Fibroblast of lung (primary cell): ENCODE measurements around the gene ANGPTL8. TPM values are rescaled to one million over a fixed set of nuclear protein-coding genes. Genes with fewer than 3 reads are reported as not detected.

Experiments used
- DNase-seq, 2 donors: peaks; one replicate each; pipeline versions ENCODE4 v3.0.0 to v3.0.0-alpha.2; 2010; ENCODE audit warnings: low read depth in 2 of 2
- H2AFZ ChIP-seq: 2 replicates; pipeline ENCODE4 v1.5.1; 2012; ENCODE audit warnings: low read length, control low read depth, inconsistent platforms
- H3K27ac ChIP-seq: 2 replicates; pipeline ENCODE4 v1.5.1; 2011; ENCODE audit warnings: low read length, control low read depth; ENCODE audit not compliant: insufficient read depth
- H3K27me3 ChIP-seq: 2 replicates; pipeline ENCODE4 v1.5.1; 2011; ENCODE audit warnings: mild to moderate bottlenecking, low read length; ENCODE audit not compliant: control insufficient read depth, insufficient read depth
- H3K36me3 ChIP-seq: 2 replicates; pipeline ENCODE4 v1.5.1; 2011; ENCODE audit warnings: low read length; ENCODE audit not compliant: control insufficient read depth, insufficient read depth
- H3K4me1 ChIP-seq: 2 replicates; pipeline ENCODE4 v1.5.1; 2011; ENCODE audit warnings: low read length; ENCODE audit not compliant: control insufficient read depth, insufficient read depth; ENCODE audit errors: extremely low read depth
- H3K4me2 ChIP-seq: 2 replicates; pipeline ENCODE4 v1.5.1; 2011; ENCODE audit warnings: low read length, control low read depth; ENCODE audit not compliant: insufficient read depth; ENCODE audit errors: extremely low read depth
- H3K4me3 ChIP-seq, 4 experiments: fragments of 200-600 bp in 1 of 4; sonication (generic) in 1 of 4; replicated peaks in 1 of 4; 2 replicates each; pipeline ENCODE4 v1.5.1; 2011 to 2016; ENCODE audit warnings: low read length in 4 of 4, low read depth in 3 of 4, mild to moderate bottlenecking in 3 of 4, control low read depth in 2 of 4, inconsistent platforms in 1 of 4, mixed read lengths in 1 of 4; ENCODE audit not compliant: insufficient read depth in 1 of 4; ENCODE audit errors: control extremely low read depth in 1 of 4
- H3K79me2 ChIP-seq: 2 replicates; pipeline ENCODE4 v1.5.1; 2012; ENCODE audit warnings: mild to moderate bottlenecking, low read length, inconsistent platforms; ENCODE audit not compliant: control insufficient read depth, insufficient read depth
- H3K9ac ChIP-seq: 2 replicates; pipeline ENCODE4 v1.5.1; 2011; ENCODE audit warnings: mild to moderate bottlenecking, low read length, control low read depth; ENCODE audit not compliant: insufficient read depth
- H3K9me3 ChIP-seq: 2 replicates; pipeline ENCODE4 v1.5.1; 2012; ENCODE audit warnings: low read depth, low read length; ENCODE audit not compliant: control insufficient read depth, insufficient read depth
- H4K20me1 ChIP-seq: 2 replicates; pipeline ENCODE4 v1.5.1; 2011; ENCODE audit warnings: low read length; ENCODE audit not compliant: control insufficient read depth, insufficient read depth; ENCODE audit errors: extremely low read depth
- CTCF ChIP-seq, 2 donors: IDR thresholded peaks in 1 of 2; conservative IDR thresholded peaks in 1 of 2; 1 replicate in 1 of 2; 2 replicates in 1 of 2; pipeline ENCODE4 v1.5.1; 2011 to 2012; ENCODE audit warnings: low read length in 2 of 2, control low read depth in 1 of 2, inconsistent platforms in 1 of 2, low read depth in 1 of 2, mild to moderate bottlenecking in 1 of 2
- EZH2 ChIP-seq: IDR thresholded peaks from 2 replicates; pipeline ENCODE4 v1.5.1; 2012; ENCODE audit warnings: low read length, control low read depth, mild to moderate bottlenecking; ENCODE audit errors: missing control alignments
- polyA plus RNA-seq, 2 donors: library from polyadenylated mRNA; depleted of rRNA in 1 of 2; stranded (reverse) in 1 of 2; unstranded in 1 of 2; fragments of >200 nt; gene quantifications; 2 replicates each; pipeline ENCODE4 v1.2.1, GENCODE V29; 2011 to 2012; ENCODE audit warnings: missing spikeins in 1 of 2
- total RNA-seq: library from RNA; depleted of rRNA; stranded (reverse); fragments of >200 nt; gene quantifications from 2 replicates; pipeline ENCODE4 v1.2.1, GENCODE V29; 2014

ANGPTL8 gene
- total and polyA plus RNA-seq, 2 donors (not counting 1 experiment from before 2014, with no cell fraction given) = not detected

GRCh38 chr19:11210656-11210928 is 28.8 kb upstream of the ANGPTL8 start:
- no peak overlapping the region for H3K9ac ChIP-seq
- H3K4me2 ChIP-seq = no peak overlapping the region
- H4K20me1 ChIP-seq = no peaks in the 10 kb centered on the region
- no peak overlapping the region for H3K27ac ChIP-seq
- TF ChIP-seq CTCF (conservative IDR thresholded peaks at IDR 0.05 in 1 of 2, IDR thresholded peaks at IDR 0.05 in 1 of 2; ENCODE audit: low read depth in 1 of 2, low read length in 2 of 2) (no peak), EZH2 (no peak)
- H3K27me3 ChIP-seq = no peaks in the 10 kb centered on the region
- peaks cover 6% of the 10 kb centered on the region for H3K36me3 ChIP-seq
- no peaks in the 10 kb centered on the region for H3K9me3 ChIP-seq
- H3K79me2 ChIP-seq = no peaks in the 10 kb centered on the region
- H3K4me3 ChIP-seq = no peak overlapping the region
- DNase-seq = no peak
- H2AFZ ChIP-seq = no peak overlapping the region
- H3K4me1 ChIP-seq = no peaks in the 10 kb centered on the region

GRCh38 chr19:11214387-11214786 is 25.0 kb upstream of the ANGPTL8 start:
- TF ChIP-seq CTCF (conservative IDR thresholded peaks at IDR 0.05 in 1 of 2, IDR thresholded peaks at IDR 0.05 in 1 of 2; ENCODE audit: low read depth in 1 of 2, low read length in 2 of 2) = no peak
- no peak overlapping the region for H3K4me2 ChIP-seq
- H3K4me1 ChIP-seq = no peaks in the 10 kb centered on the region
- H2AFZ ChIP-seq = no peak overlapping the region
- H3K4me3 ChIP-seq = no peak overlapping the region
- no peak for DNase-seq
- no peaks in the 10 kb centered on the region for H4K20me1 ChIP-seq
- no peak overlapping the region for H3K27ac ChIP-seq
- no peaks in the 10 kb centered on the region for H3K27me3 ChIP-seq
- peaks cover 6% of the 10 kb centered on the region for H3K36me3 ChIP-seq
- H3K9ac ChIP-seq = no peak overlapping the region
- H3K9me3 ChIP-seq = no peaks in the 10 kb centered on the region
- H3K79me2 ChIP-seq = no peaks in the 10 kb centered on the region

DNA sequence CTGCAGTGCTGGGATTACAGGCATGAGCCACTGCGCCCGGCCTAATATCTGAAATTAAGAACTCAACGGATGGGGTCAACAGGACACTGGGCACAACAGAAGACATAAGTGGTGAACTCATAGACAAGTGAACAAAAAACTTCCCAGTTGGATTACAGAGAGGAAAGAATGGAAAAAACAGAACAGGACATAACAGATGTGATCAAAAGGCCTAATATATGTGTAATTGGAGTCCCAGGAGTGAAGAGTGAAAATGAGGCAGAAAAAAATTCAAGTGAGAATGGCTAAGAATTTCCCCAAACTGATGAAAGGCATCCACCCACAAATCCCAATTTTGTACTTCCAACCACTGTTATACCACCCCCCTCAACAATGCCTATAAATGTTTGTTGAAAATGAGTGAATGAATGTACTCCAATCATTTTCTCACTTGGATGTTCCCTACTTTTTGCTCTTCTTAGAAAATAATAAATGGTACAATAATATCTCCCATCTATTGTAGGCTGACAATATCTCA is 18.3 kb upstream of the ANGPTL8 start:
- DNase-seq = no peak
- H3K4me2 ChIP-seq = no peak overlapping the region
- no peak overlapping the region for H3K9ac ChIP-seq
- H2AFZ ChIP-seq = no peak overlapping the region
- no peak overlapping the region for H3K27ac ChIP-seq
- no peaks in the 10 kb centered on the region for H3K79me2 ChIP-seq
- H3K4me3 ChIP-seq = no peak overlapping the region
- peaks cover 3% of the 10 kb centered on the region for H3K9me3 ChIP-seq
- no peak for TF ChIP-seq EZH2
- TF ChIP-seq CTCF (conservative IDR thresholded peaks at IDR 0.05 in 1 of 2, IDR thresholded peaks at IDR 0.05 in 1 of 2; ENCODE audit: low read depth in 1 of 2, low read length in 2 of 2) = no peak
- H4K20me1 ChIP-seq = no peaks in the 10 kb centered on the region
- no peaks in the 10 kb centered on the region for H3K27me3 ChIP-seq
- no peaks in the 10 kb centered on the region for H3K36me3 ChIP-seq
- H3K4me1 ChIP-seq = no peaks in the 10 kb centered on the region
